ENCODE results near the gene CPSF4L. TPM values are rescaled to one million over a fixed set of nuclear protein-coding genes. Genes with fewer than 3 reads are reported as not detected.

CPSF4L gene
- total and polyA plus RNA-seq, 2 of the 13 experiments (the other 11 are each of a cell fraction or from before 2014, with no cell fraction given): 0.73 to 1.6 TPM

- Histone ChIP-seq H2AFZ (ENCODE audit: low read length) (no peak overlapping the region), H3K9ac (ENCODE audit: insufficient read depth, low read depth, low read length) (no peak overlapping the region), H3K4me2 (ENCODE audit: low read depth, low read length) (no peak overlapping the region), H3K27ac (ENCODE audit: extremely low read length, insufficient read depth, low read length) (no peak overlapping the region), H3K4me3 (replicated peaks in 1 of 3; ENCODE audit: insufficient read depth in 1 of 3, low read depth in 2 of 3, low read length in 3 of 3) (no peak overlapping the region), H3K9me3 (ENCODE audit: low read length) (no peaks in the 10 kb centered on the region), H3K27me3 (ENCODE audit: control insufficient read depth in 1 of 2, insufficient read depth in 2 of 2, low read length in 2 of 2) (no peaks in the 10 kb centered on the region), H4K20me1 (ENCODE audit: insufficient read depth, low read length) (no peaks in the 10 kb centered on the region; the same call in 1 of the 2 replicates), H3K4me1 (ENCODE audit: insufficient read depth, low read length) (peaks cover 37% of the 10 kb centered on the region), H3K36me3 (replicated peaks in 1 of 2; ENCODE audit: control insufficient read depth in 1 of 2, insufficient read depth in 2 of 2, low read length in 2 of 2) (peaks cover 23 to 36% of the 10 kb centered on the region in 2 experiments), H3K79me2 (ENCODE audit: insufficient read depth, low read length) (peaks cover 9% of the 10 kb centered on the region)
- intact Hi-C loops (cut with micrococcal nuclease; ENCODE audit: unreplicated experiment) (no loop called here), in situ Hi-C loops (cut with HindIII; ENCODE audit: extremely low pct_ligation_motif_present, low pct_unique_long_range_greater_than_20kb) (loop anchor here (25.0 kb wide), 1 partner anchor 1155 kb away; the partner anchor contains the start of gene GPRC5C)
- ChIA-PET POLR2A (interaction anchor here (1.2 kb wide), 1 partner anchor 26 kb away, joined by 3 read pairs; no protein-coding TSS in a partner anchor), CTCF (ENCODE audit: low intra/inter-chr PET ratio, low total read pairs) (no interaction called here)
- FAIRE-seq (no peak), DNase-seq (ENCODE audit: low spot score) (no peak), ATAC-seq (no peak)
- WGBS (ENCODE audit: low lambda C conversion rate): 98% methylated on average over 9 of the region's 9 CpGs
- BruUV-seq (replicated peaks): no TSS peak
- TF ChIP-seq ZNF737 (CRISPR knock-in tag; IDR thresholded peaks at IDR 0.05; ENCODE audit: borderline replicate concordance) (no peak), JUND (CRISPR knock-in tag; IDR thresholded peaks at IDR 0.05) (no peak), SMC3 (IDR thresholded peaks at IDR 0.05; ENCODE audit: low read length) (no peak), YEATS4 (CRISPR knock-in tag; IDR thresholded peaks at IDR 0.05; ENCODE audit: borderline replicate concordance) (no peak), POLR2G (IDR thresholded peaks at IDR 0.05; ENCODE audit: low read depth, low read length) (0 out of 2 replicates have a peak, but pooled peaks have one; percentile 14), FOSL1 (CRISPR knock-in tag; IDR thresholded peaks at IDR 0.05; ENCODE audit: borderline replicate concordance) (no peak), ZHX1 (CRISPR knock-in tag; IDR thresholded peaks at IDR 0.05; ENCODE audit: low read depth) (no peak), ZFAT (CRISPR knock-in tag; conservative IDR thresholded peaks at IDR 0.05) (no peak), ATAD3A (CRISPR knock-in tag; IDR thresholded peaks at IDR 0.05) (no peak), ZNF615 (CRISPR knock-in tag; IDR thresholded peaks at IDR 0.05; ENCODE audit: borderline replicate concordance) (no peak), ZNF773 (CRISPR knock-in tag; IDR thresholded peaks at IDR 0.05; ENCODE audit: borderline replicate concordance) (no peak), MIER2 (CRISPR knock-in tag; IDR thresholded peaks at IDR 0.05) (no peak)
- TF ChIP-seq, protein P1, sequence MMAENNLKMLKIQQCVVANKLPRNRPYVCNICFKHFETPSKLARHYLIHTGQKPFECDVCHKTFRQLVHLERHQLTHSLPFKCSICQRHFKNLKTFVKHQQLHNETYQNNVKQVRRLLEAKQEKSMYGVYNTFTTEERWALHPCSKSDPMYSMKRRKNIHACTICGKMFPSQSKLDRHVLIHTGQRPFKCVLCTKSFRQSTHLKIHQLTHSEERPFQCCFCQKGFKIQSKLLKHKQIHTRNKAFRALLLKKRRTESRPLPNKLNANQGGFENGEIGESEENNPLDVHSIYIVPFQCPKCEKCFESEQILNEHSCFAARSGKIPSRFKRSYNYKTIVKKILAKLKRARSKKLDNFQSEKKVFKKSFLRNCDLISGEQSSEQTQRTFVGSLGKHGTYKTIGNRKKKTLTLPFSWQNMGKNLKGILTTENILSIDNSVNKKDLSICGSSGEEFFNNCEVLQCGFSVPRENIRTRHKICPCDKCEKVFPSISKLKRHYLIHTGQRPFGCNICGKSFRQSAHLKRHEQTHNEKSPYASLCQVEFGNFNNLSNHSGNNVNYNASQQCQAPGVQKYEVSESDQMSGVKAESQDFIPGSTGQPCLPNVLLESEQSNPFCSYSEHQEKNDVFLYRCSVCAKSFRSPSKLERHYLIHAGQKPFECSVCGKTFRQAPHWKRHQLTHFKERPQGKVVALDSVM (CRISPR knock-in tag; IDR thresholded peaks at IDR 0.05): no peak
Measured at GRCh38 chr17:73282629-73283028, 20.9 kb upstream of the CPSF4L start.

All from HepG2 (cell line).